Loucy (cell line): ENCODE measurements around the gene SUN2.

Source experiments
- H2AFZ ChIP-seq: fragments of 200-600 bp; sonication (generic); 2 replicates; pipeline ENCODE4 v1.6.0; 2016; ENCODE audit warnings: antibody characterized with exemption, mild to moderate bottlenecking, low read length, moderate library complexity
- H3F3A ChIP-seq: fragments of 200-600 bp; 2 replicates; pipeline ENCODE4 v1.6.0; 2016; ENCODE audit warnings: antibody characterized with exemption, low read depth, mild to moderate bottlenecking
- H3K27me3 ChIP-seq: fragments of 200-600 bp; sonication (generic); 2 replicates; pipeline ENCODE4 v1.6.1; 2014; ENCODE audit warnings: low read length, mild to moderate bottlenecking; ENCODE audit not compliant: insufficient read depth, poor library complexity, severe bottlenecking
- H3K36me3 ChIP-seq: fragments of 200-600 bp; sonication (generic); 2 replicates; pipeline ENCODE4 v1.6.1; 2016; ENCODE audit warnings: low read length; ENCODE audit not compliant: insufficient read depth
- H3K4me1 ChIP-seq: fragments of 200-600 bp; sonication (generic); 2 replicates; pipeline ENCODE4 v1.5.1; 2014; ENCODE audit warnings: low read length, mild to moderate bottlenecking; ENCODE audit not compliant: insufficient read depth, poor library complexity, severe bottlenecking
- H3K4me2 ChIP-seq: fragments of 200-600 bp; sonication (generic); 2 replicates; pipeline ENCODE4 v1.6.0; 2014; ENCODE audit warnings: antibody characterized with exemption, low read length, low read depth, mild to moderate bottlenecking; ENCODE audit not compliant: poor library complexity, severe bottlenecking
- H3K4me3 ChIP-seq: fragments of 200-600 bp; sonication (generic); 2 replicates; pipeline ENCODE4 v1.5.1; 2014; ENCODE audit warnings: low read length, mild to moderate bottlenecking, mixed read lengths; ENCODE audit not compliant: poor library complexity, severe bottlenecking
- H3K79me2 ChIP-seq: fragments of 200-600 bp; sonication (generic); 2 replicates; pipeline ENCODE4 v1.6.1; 2014; ENCODE audit warnings: low read length; ENCODE audit not compliant: insufficient read depth
- H3K9ac ChIP-seq: fragments of 200-600 bp; sonication (generic); 2 replicates; pipeline ENCODE4 v1.6.0; 2014; ENCODE audit warnings: mild to moderate bottlenecking, low read depth, low read length, moderate library complexity; ENCODE audit not compliant: poor library complexity, severe bottlenecking
- H3K9me2 ChIP-seq: fragments of 200-600 bp; sonication (generic); replicated peaks from 2 replicates; pipeline ENCODE4 v1.6.1; 2016; ENCODE audit warnings: low read depth, low read length, mixed read lengths
- H3K9me3 ChIP-seq: fragments of 200-600 bp; sonication (generic); 2 replicates; pipeline ENCODE4 v1.6.1; 2014; ENCODE audit warnings: mild to moderate bottlenecking, antibody characterized with exemption, low read length, low read depth; ENCODE audit not compliant: insufficient read depth
- H4K20me1 ChIP-seq: fragments of 200-600 bp; sonication (generic); 2 replicates; pipeline ENCODE4 v1.6.0; 2014; ENCODE audit warnings: antibody characterized with exemption, low read length, mild to moderate bottlenecking; ENCODE audit not compliant: insufficient read depth, poor library complexity, severe bottlenecking
- CTCF ChIP-seq: fragments of 200-600 bp; sonication (generic); conservative IDR thresholded peaks from 2 replicates; pipeline ENCODE4 v1.5.1; 2014; ENCODE audit warnings: mild to moderate bottlenecking, antibody characterized with exemption, low read length
- EZH2phosphoT487 ChIP-seq: fragments of 200-600 bp; IDR thresholded peaks from 2 replicates; pipeline ENCODE4 v1.6.1; 2018; ENCODE audit warnings: antibody characterized with exemption, mild to moderate bottlenecking, moderate library complexity, borderline replicate concordance

SUN2 gene

GRCh38 chr22:38774496-38775166 lies 18.8 kb upstream of the SUN2 start:
- H3K79me2 ChIP-seq: no peaks in the 10 kb centered on the region
- no peaks in the 10 kb centered on the region for H3K9me2 ChIP-seq
- H3K36me3 ChIP-seq: no peaks in the 10 kb centered on the region
- TF ChIP-seq EZH2phosphoT487: no peak
- no peak for TF ChIP-seq CTCF
- no peaks in the 10 kb centered on the region for H3F3A ChIP-seq
- no peaks in the 10 kb centered on the region for H3K27me3 ChIP-seq
- no peak overlapping the region for H3K9ac ChIP-seq
- no peaks in the 10 kb centered on the region for H4K20me1 ChIP-seq
- H3K4me1 ChIP-seq: peaks cover 15% of the 10 kb centered on the region
- no peak overlapping the region for H3K4me3 ChIP-seq
- H2AFZ ChIP-seq: no peak overlapping the region
- H3K9me3 ChIP-seq: no peaks in the 10 kb centered on the region
- no peak overlapping the region for H3K4me2 ChIP-seq

DNA sequence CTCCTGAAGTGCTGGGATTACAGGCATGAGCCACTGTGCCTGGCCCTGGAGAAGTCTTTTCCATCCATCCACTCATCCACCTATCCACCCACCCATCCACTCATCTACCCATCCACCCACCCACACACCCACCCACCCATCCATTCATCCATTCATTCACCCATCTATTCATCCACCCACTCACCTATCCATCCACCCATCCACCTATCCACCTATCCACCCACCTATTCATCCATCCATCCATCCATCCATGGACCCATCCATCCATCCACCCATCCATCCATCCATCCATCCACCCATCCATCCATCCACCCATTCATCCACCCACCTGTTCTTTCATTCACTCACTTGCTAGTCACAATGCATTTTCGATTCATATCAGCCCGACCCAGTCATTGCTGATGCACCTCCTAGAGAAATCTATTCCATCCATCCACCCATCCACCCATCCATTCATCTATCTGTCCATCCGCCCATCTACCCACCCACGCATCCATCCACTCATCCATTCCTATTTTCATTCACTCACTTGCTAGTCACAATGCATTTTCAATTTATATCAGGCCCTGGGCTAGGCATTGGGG lies 17.7 kb upstream of the SUN2 start:
- Histone ChIP-seq H3K9me2 (no peaks in the 10 kb centered on the region), H2AFZ (no peak overlapping the region), H3F3A (no peaks in the 10 kb centered on the region), H3K9me3 (no peaks in the 10 kb centered on the region), H3K4me3 (no peak overlapping the region), H3K36me3 (no peaks in the 10 kb centered on the region), H3K27me3 (no peaks in the 10 kb centered on the region), H3K4me2 (no peak overlapping the region), H3K79me2 (no peaks in the 10 kb centered on the region), H3K4me1 (peaks cover 15% of the 10 kb centered on the region), H3K9ac (no peak overlapping the region), H4K20me1 (no peaks in the 10 kb centered on the region)
- no peak for TF ChIP-seq CTCF
- no peak for TF ChIP-seq EZH2phosphoT487

DNA sequence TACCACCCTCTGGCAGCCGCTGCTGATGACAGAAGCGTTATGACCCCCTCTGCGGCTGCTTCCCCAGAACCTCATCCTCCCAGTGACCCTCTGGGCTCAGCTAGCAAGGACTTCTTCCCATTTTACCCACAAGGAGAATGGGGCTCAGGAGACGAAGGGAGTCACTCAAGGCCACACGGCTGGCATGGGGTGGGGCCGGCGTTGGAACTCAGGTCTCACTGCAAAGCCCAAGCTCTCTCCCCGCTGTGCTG lies 16.8 kb upstream of the SUN2 start:
- H3K9me2 ChIP-seq: no peaks in the 10 kb centered on the region
- H3K9me3 ChIP-seq: no peaks in the 10 kb centered on the region
- H2AFZ ChIP-seq: no peak overlapping the region
- no peaks in the 10 kb centered on the region for H4K20me1 ChIP-seq
- no peak overlapping the region for H3K4me2 ChIP-seq
- H3K79me2 ChIP-seq: no peaks in the 10 kb centered on the region
- TF ChIP-seq EZH2phosphoT487 (no peak), CTCF (no peak)
- H3K36me3 ChIP-seq: no peaks in the 10 kb centered on the region
- no peaks in the 10 kb centered on the region for H3K27me3 ChIP-seq
- H3F3A ChIP-seq: no peaks in the 10 kb centered on the region
- peaks cover 15% of the 10 kb centered on the region for H3K4me1 ChIP-seq
- H3K4me3 ChIP-seq: no peak overlapping the region
- H3K9ac ChIP-seq: no peak overlapping the region
